NCI-H510A (cell line): ENCODE data around the gene DNAJB6.

Source experiments
- DNase-seq: peaks from one replicate; lab custom pipeline; 2025; lab: John Stamatoyannopoulos, UW

DNAJB6 gene

DNA sequence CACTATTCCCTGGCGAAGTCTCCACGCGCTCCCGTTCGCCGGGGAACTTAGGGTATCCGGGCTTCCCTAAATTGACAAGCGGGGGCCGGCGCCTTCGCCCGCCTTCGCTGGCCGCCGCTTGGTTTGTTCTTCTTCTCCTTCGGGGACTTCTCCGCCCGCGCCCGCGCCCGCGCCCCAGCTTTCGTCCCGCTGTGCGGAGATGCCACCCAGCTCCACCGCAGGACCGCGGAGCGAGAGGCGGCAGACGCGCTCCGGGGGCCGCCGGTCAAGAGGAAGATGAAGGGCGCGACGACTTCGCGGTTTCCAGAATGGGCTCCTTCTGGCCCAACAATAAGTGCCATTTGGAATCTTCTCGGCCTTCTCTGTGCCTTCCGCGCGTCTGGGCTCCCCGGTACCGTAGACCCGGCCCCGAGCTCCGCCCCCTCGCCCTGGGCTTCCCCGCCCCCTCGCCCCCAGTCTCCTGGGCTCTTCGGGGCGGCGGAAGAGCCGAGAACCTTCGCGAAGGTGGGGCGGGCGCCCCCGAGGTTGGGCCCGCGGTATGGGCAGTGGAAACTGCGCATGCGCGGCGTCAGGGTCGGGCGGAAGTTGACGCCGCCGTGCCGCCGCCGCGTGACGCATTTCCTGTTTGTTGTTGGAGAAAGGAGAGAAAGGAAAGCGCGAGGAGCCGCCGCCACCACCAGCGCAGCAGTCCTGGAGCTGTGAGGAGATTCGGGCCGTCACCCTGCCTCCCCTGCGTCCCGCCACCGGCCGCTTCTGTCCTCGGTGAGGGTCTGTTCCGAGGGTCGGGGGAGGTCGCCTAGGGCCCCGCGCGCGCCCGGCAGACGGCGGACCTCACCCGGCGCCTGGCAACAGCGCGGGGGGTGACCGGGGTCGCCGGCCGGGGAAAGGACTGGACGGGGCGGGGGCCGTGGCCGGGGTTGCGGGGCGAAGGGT lies at the start of gene DNAJB6:
Gene DNAJB6 (plus strand): TSS at position 622 of the 933 bp plus-strand sequence. CDS start 21,569 bp downstream, outside the sequence.
- DNase-seq: peak; percentile 83

DNA sequence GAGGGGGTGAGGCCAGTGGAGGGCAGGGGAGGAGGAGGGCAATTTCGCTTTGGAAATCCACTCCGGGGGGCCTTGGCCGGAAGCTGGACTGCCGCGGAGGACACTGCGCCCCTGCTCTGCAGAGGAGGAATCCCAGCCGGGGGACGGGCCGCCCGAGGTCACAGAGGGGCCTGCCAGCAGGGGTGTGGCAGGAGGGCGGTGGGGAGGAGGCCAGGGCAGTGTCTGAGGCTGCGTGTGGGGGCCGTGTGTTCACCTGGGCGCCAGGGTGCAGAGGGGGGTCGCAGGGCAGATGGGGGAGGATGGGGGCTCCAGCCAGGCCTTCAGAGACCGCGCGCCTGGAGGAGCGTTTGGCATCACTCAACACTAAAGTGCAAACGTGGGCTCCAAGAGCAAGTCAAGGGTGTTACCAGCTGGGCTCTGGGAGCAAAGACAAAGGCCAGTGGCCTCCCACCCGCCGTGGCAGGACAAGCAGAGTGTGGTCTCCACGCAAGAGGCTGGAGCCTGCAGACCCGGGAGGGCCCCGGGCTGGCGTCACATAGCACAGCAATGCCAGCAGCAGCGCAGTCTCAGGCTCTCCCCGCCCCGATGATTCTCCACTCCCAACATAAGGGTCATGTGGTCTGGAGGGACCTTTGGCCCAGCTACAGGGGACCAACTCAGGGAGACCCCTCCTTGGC lies 45.3 kb upstream of the DNAJB6 start:
- no peak for DNase-seq

DNA sequence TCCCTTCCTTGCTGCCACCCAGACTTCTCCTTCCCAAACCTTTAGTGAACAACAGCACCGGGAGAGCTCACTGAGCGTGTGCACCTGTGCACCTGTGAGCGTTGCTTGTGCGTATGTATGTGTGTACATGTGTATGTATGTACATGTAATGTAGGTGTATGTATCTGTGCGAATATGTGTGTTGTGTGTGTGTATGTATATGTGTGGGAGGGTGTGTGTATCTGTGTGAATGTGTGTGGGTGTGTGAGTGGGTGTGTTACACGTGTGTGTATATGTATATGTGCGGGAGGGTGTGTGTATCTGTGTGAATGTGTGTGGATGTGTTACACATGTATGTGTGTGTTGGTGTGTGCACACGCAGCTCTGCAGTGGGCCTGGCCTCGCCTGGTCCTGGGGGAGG lies 44.5 kb upstream of the DNAJB6 start:
- DNase-seq: no peak

DNA sequence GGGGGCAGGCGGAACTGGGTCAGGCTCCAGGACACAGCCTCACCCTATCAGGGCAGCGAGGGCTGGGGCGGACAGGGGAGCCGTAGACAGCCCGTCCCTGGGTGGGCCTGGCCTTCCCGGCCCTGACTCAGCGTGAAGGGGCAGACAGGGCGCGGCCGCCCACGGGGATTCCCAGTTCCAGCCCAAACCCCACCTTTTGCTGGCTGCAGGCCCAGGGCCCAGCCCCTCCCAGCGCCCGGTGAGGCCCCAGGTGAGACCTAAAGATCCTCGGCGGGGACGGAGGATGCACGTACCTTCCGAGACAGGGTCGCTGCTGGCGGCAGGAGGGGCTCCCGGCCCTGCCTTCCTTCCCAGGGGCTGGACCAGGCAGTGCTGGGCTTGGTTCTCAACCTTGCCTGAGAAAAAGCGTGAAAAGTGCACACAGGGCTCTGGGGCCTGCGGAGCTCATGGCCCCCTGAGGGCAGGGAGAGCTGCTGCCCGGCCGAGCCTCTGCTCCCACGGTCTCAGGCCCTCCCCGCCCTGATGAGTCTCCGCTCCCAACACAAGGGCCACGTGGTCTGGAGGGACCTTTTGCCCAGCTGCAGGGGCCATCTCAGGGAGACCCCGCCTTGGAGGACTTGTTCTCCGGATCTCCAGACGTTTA lies 43.9 kb upstream of the DNAJB6 start:
- no peak for DNase-seq

GRCh38 chr7:157293413-157293788 lies 43.4 kb upstream of the DNAJB6 start:
- no peak for DNase-seq

- DNase-seq: no peak
These were observed 42.0 kb upstream of the DNAJB6 start for GRCh38 chr7:157294773-157295172.

DNA sequence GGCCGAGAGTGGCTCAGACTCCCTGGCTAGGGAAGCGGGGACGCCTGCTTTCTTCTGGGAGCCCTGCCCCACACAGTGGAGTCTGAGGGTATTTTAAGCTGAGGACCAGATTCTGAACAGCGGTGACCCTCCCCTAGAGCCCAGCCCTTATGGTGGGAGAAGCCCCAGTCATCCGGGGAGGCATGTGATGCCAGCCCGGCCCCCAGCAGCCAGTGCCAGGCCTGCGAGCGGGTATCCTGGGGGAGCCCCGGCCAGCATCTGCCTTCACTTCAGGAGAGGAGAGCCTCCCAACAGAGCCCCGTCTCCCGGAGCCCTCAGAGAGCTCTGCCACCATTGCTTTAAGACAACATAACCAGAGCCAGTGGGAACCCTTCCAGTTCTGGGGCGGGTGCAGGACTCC lies 41.5 kb upstream of the DNAJB6 start:
- DNase-seq: no peak

GRCh38 chr7:157297185-157297584 lies 39.6 kb upstream of the DNAJB6 start:
- DNase-seq: no peak

DNA sequence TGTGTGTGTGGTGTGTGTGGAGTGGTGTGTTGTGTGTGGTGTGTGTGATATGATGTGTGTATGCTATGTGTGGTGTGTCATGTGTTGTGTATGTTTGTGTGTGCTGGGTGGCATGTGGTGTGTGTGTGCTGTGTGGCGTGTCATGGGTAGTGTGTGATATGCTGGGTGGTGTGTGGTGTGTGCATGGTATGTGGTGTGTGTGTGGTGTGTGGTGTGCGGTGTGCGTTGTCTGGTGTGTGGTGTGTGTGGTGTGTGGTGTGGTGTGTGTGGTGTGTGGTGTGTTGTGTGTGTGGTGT lies 37.5 kb upstream of the DNAJB6 start:
- no peak for DNase-seq

DNA sequence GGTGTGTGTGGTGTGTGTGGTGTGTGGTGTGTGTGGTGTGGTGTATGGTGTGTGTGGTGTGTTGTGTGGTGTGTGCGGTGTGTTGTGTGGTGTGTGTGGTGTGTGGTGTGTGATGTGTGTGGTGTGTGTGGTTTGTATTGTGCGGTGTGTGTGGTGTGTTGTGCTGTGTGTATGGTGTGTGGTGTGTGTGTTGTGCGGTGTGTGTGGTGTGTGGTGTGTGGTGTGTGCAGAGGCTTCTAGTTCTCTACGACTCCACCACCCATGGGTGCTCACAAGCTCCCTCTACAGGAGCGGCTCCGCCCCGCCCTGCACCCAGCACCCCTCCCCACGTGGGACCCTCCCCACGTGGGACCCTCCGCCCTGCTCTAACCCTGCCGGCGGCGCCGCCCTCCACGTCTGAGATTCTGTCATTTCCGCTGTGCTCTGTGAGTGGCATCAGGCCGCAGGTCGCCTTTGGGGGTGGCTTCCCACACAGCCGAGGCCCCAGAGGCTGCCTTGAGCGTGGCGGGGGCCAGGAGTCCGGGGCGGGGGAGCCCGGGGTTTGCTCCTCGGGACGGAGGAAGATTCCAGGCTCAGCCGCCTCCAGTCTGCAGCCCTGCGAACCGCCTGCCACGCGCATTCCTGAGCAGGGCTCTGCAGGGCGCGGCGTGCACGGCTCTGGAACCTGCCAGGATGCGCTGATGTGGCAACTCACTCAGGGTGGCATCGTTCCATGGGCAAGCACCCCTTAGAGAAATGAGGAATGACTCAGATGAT lies 37.0 kb upstream of the DNAJB6 start:
- no peak for DNase-seq

GRCh38 chr7:157300369-157300825 lies 36.4 kb upstream of the DNAJB6 start:
- no peak for DNase-seq

- DNase-seq: no peak
These were observed 35.1 kb upstream of the DNAJB6 start for GRCh38 chr7:157301610-157302120.

GRCh38 chr7:157306846-157307838 lies 29.7 kb upstream of the DNAJB6 start:
- DNase-seq: no peak

GRCh38 chr7:157309988-157310668 lies 26.7 kb upstream of the DNAJB6 start:
- DNase-seq: no peak

- DNase-seq: no peak
These were observed 26.1 kb upstream of the DNAJB6 start for GRCh38 chr7:157310676-157311185.

- DNase-seq: no peak
These were observed 23.9 kb upstream of the DNAJB6 start for GRCh38 chr7:157312941-157313340.

GRCh38 chr7:157313645-157314044 lies 23.2 kb upstream of the DNAJB6 start:
- DNase-seq: no peak

DNA sequence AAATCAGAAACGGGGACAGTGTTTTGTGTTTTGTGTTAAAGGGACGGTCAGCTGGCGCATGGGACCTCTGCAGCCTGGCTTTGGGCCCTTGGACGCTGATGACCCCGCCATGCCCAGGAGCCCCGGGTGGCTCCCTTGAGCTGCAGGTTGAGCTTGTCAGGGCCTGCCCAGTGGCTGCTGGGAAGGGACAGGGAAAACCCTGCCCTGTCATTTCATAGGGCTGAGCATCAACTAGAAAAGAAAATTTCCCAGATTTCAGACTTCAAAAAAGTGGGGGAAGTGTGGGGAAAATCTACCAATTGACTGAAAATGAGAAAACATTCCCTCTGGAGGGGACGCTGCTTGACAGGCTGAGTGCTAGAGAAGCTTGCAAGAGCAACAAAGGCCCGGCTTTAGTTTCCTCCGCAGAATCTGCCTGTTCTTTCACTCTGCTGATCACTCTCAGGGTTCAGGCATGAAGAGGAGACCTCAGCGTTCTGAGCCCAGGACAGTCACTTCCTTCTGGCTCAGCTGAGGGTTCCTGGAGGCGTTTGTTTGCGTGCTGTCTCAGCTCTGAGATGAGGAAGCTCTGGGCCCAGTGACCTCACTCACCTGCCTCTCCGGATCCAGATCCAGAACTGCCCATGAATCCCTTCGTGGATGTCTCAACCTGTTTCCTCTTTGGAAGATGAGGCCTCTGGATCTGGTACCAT lies 18.6 kb upstream of the DNAJB6 start:
- DNase-seq: no peak

GRCh38 chr7:157320608-157320980 lies 16.2 kb upstream of the DNAJB6 start:
- no peak for DNase-seq
